K562 (cell line): ENCODE results near the gene STAMBPL1. TPM values are rescaled to one million over a fixed set of nuclear protein-coding genes. Genes with fewer than 3 reads are reported as not detected.

ENCODE experiments used
- ATAC-seq: fragments of 200-7000 bp; cut with Tn5 transposase; 3 replicates; pipeline ENCODE4 v1.9.1; 2020; ENCODE audit warnings: moderate library complexity
- BruUV-seq: library from RNA; stranded (reverse); fragments of 400-500 nt; replicated peaks from 2 replicates; lab custom pipeline; 2021; lab: Mats Ljungman, UMichigan
- CTCF ChIA-PET: fragments of 300-600 bp; formaldehyde crosslinking; extraction: SDS; loops from one replicate; lab custom pipeline; 2021; ENCODE audit warnings: low intra/inter-chr PET ratio; lab: Yijun Ruan, JAX
- POLR2A ChIA-PET: fragments of 300-600, 350-650 bp; sonication (Branson Sonifier 250); formaldehyde crosslinking; extraction: SDS; loops from one replicate; lab custom pipeline; 2021; ENCODE audit warnings: antibody characterized with exemption, inconsistent platforms; lab: Yijun Ruan, JAX
- DNase-seq, 4 experiments: peaks; one replicate each; pipeline versions ENCODE4 v3.0.0 to v3.0.0-alpha.2; 2011 to 2018; ENCODE audit warnings: low spot score in 3 of 4, mixed read lengths in 3 of 4; ENCODE audit errors: extremely low read depth in 1 of 4
- FAIRE-seq: peaks from 2 replicates; lab custom pipeline; 2011; peaks lifted over from hg19 to GRCh38; lab: Jason Lieb, UNC
- H2AFZ ChIP-seq: 2 replicates; pipeline ENCODE4 v1.6.0; 2011; ENCODE audit warnings: low read depth, low read length, control low read depth, inconsistent platforms
- H3K27ac ChIP-seq: fragments of 200-600 bp; 3 replicates; pipeline ENCODE4 v1.8.0; 2011; ENCODE audit warnings: low read depth, mild to moderate bottlenecking, control low read depth, inconsistent platforms, low read length, moderate library complexity, mixed read lengths; ENCODE audit errors: extremely low read depth
- H3K27me3 ChIP-seq, 2 experiments: fragments of 300-600 bp in 1 of 2; 2 replicates in 1 of 2; 3 replicates in 1 of 2; pipeline versions ENCODE4 v1.6.0 to v1.8.0; 2011; ENCODE audit warnings: inconsistent platforms in 2 of 2, low read length in 2 of 2, mild to moderate bottlenecking in 1 of 2, mixed read lengths in 1 of 2, moderate library complexity in 1 of 2; ENCODE audit not compliant: control insufficient read depth in 2 of 2, insufficient read depth in 2 of 2
- H3K36me3 ChIP-seq: fragments of 300-600 bp; 3 replicates; pipeline ENCODE4 v1.8.0; 2011; ENCODE audit warnings: mild to moderate bottlenecking, low read length, inconsistent platforms; ENCODE audit not compliant: control insufficient read depth, insufficient read depth
- H3K4me1 ChIP-seq, 2 experiments: fragments of 200-600 bp in 1 of 2; replicated peaks in 1 of 2; 2 replicates in 1 of 2; 3 replicates in 1 of 2; pipeline versions ENCODE4 v1.5.1 to v1.8.0; 2011; ENCODE audit warnings: inconsistent platforms in 2 of 2, low read length in 2 of 2, mild to moderate bottlenecking in 1 of 2, mixed read lengths in 1 of 2, moderate library complexity in 1 of 2; ENCODE audit not compliant: control insufficient read depth in 2 of 2, insufficient read depth in 2 of 2
- H3K4me2 ChIP-seq: 2 replicates; pipeline ENCODE4 v1.6.1; 2011; ENCODE audit warnings: low read length, control low read depth, inconsistent platforms, mixed read lengths; ENCODE audit not compliant: insufficient read depth
- H3K4me3 ChIP-seq: fragments of 200-600 bp; sonication (generic), shearing (Covaris generic); 2 replicates; pipeline ENCODE4 v1.5.1; 2016; ENCODE audit warnings: control low read depth, inconsistent platforms
- H3K79me2 ChIP-seq: fragments of 200-600 bp; 3 replicates; pipeline ENCODE4 v1.8.0; 2011; ENCODE audit warnings: low read length, inconsistent platforms; ENCODE audit not compliant: control insufficient read depth, insufficient read depth
- H3K9ac ChIP-seq, 2 experiments: 2 replicates each; pipeline versions ENCODE4 v1.6.0 to v1.6.1; 2011; ENCODE audit warnings: low read depth in 2 of 2, low read length in 2 of 2, control low read depth in 1 of 2, inconsistent platforms in 1 of 2, mild to moderate bottlenecking in 1 of 2, mixed read lengths in 1 of 2; ENCODE audit not compliant: insufficient read depth in 1 of 2
- H3K9me1 ChIP-seq: one replicate; pipeline ENCODE4 v1.6.0; 2011; ENCODE audit warnings: inconsistent platforms, mild to moderate bottlenecking, low read length, moderate library complexity; ENCODE audit not compliant: control insufficient read depth, insufficient read depth
- H3K9me3 ChIP-seq: replicated peaks from 2 replicates; pipeline ENCODE4 v1.5.1; 2011; ENCODE audit warnings: low read depth, low read length, inconsistent platforms; ENCODE audit not compliant: control insufficient read depth, insufficient read depth
- H4K20me1 ChIP-seq: replicated peaks from 2 replicates; pipeline ENCODE4 v1.6.1; 2011; ENCODE audit warnings: low read length, inconsistent platforms, mixed read lengths; ENCODE audit not compliant: control insufficient read depth, insufficient read depth
- NFRKB ChIP-seq: fragments of 450-650 bp; IDR thresholded peaks from 2 replicates; pipeline ENCODE4 v1.6.1; 2016; ENCODE audit warnings: low read depth
- NUFIP1 ChIP-seq: fragments of 450-650 bp; IDR thresholded peaks from 2 replicates; pipeline ENCODE4 v1.6.1; 2018; ENCODE audit not compliant: partially characterized antibody
- POLR2G ChIP-seq: fragments of 200-400 bp; formaldehyde crosslinking; IDR thresholded peaks from 2 replicates; pipeline ENCODE4 v1.6.1; 2017; ENCODE audit warnings: low read depth, mild to moderate bottlenecking, antibody characterized with exemption, low read length, moderate library complexity
- TBL1XR1 ChIP-seq, 2 experiments: IDR thresholded peaks; 2 replicates each; pipeline ENCODE4 v1.6.1; 2012; ENCODE audit warnings: improper control_type of control experiment in 2 of 2, low read length in 2 of 2, mild to moderate bottlenecking in 1 of 2
- THRAP3 ChIP-seq: fragments of 450-650 bp; IDR thresholded peaks from 2 replicates; pipeline ENCODE4 v1.6.1; 2016; ENCODE audit warnings: mild to moderate bottlenecking, inconsistent platforms, borderline replicate concordance
- TRIM25 ChIP-seq: fragments of 450-650 bp; IDR thresholded peaks from 2 replicates; pipeline ENCODE4 v1.7.0; 2016; ENCODE audit warnings: borderline replicate concordance
- UBTF ChIP-seq, 2 experiments: IDR thresholded peaks; 2 replicates each; pipeline ENCODE4 v1.6.1; 2012; ENCODE audit warnings: improper control_type of control experiment in 2 of 2, low read depth in 2 of 2, low read length in 2 of 2, borderline replicate concordance in 1 of 2
- ZFP1 ChIP-seq: fragments of 450-650 bp; formaldehyde crosslinking; IDR thresholded peaks from 2 replicates; pipeline ENCODE4 v1.4.0; 2020; ENCODE audit warnings: mild to moderate bottlenecking, mixed read lengths
- ZNF24 ChIP-seq: fragments of 450-650 bp; IDR thresholded peaks from 2 replicates; pipeline ENCODE4 v1.6.1; 2016
- WGBS: fragments of 100-300 bp; shearing (Covaris generic); methylation state at CpG from one replicate; pipeline ENCODE4 v1.1.6; 2016; ENCODE audit warnings: low coverage, mixed read lengths; ENCODE audit not compliant: insufficient coverage; ENCODE audit errors: missing lambda C conversion rate; 5-methylcytosine and 5-hydroxymethylcytosine counted together
- in situ Hi-C: fragments of 300-500 bp; cut with MboI; formaldehyde crosslinking; loops from 4 replicates; pipeline ENCODE4 v1.15.0; 2018; ENCODE audit warnings: inconsistent platforms, mixed read lengths
- intact Hi-C: fragments of 100-400 bp; cut with micrococcal nuclease; formaldehyde crosslinking; loops from 2 replicates; pipeline ENCODE4 v1.14.2; 2022
- polyA plus RNA-seq, 8 experiments: library from polyadenylated mRNA; depleted of rRNA in 4 of 8; stranded (reverse) in 5 of 8; unstranded in 3 of 8; fragments of >200 nt; fragmentation: Nextera tagmentation in 2 of 8; fragmentation: Illumina TruSeq in 1 of 8; extraction: Ambion mirVana in 2 of 8; extraction: Trizol in 1 of 8; gene quantifications; 2 replicates each; pipeline versions ENCODE4 v1.2.1 to v1.2.3, GENCODE V29; 2011 to 2014; ENCODE audit warnings: inconsistent platforms in 1 of 8, missing spikeins in 1 of 8
- total RNA-seq, 7 experiments: library from RNA; depleted of rRNA in 6 of 7; stranded (reverse); fragments of >200 nt in 6 of 7; fragmentation: Illumina TruSeq in 2 of 7; extraction: Trizol in 2 of 7; gene quantifications; 2 replicates each; pipeline versions ENCODE4 v1.2.1 to v1.2.3, GENCODE V29; 2011 to 2021; ENCODE audit warnings: low replicate concordance in 1 of 7
- TF ChIP-seq, protein P1 (sequence below): fragments of 450-650 bp; conservative IDR thresholded peaks from 2 replicates; pipeline ENCODE4 v1.6.1; 2016; ENCODE audit warnings: missing genetic modification characterization, low read depth, mild to moderate bottlenecking, missing compliant biosample characterization, moderate library complexity
- TF ChIP-seq, protein P2 (sequence below), 2 experiments: fragments of 450-650 bp in 1 of 2; IDR thresholded peaks; 2 replicates each; pipeline ENCODE4 v1.6.1; 2011 to 2017; ENCODE audit warnings: low read depth in 2 of 2, antibody characterized with exemption in 1 of 2, borderline replicate concordance in 1 of 2, low read length in 1 of 2, mild to moderate bottlenecking in 1 of 2, mixed read lengths in 1 of 2; ENCODE audit not compliant: control insufficient read depth in 1 of 2

Gene STAMBPL1
- total and polyA plus RNA-seq, 9 of the 15 experiments (the other 6 are each of a cell fraction or from before 2014, with no cell fraction given), result 0.09 TPM; not detected in 8

- TF ChIP-seq NFRKB, result no peak
These were observed 36.9 kb downstream of the STAMBPL1 start (continued) for GRCh38 chr10:88916986-88917385.

DNA sequence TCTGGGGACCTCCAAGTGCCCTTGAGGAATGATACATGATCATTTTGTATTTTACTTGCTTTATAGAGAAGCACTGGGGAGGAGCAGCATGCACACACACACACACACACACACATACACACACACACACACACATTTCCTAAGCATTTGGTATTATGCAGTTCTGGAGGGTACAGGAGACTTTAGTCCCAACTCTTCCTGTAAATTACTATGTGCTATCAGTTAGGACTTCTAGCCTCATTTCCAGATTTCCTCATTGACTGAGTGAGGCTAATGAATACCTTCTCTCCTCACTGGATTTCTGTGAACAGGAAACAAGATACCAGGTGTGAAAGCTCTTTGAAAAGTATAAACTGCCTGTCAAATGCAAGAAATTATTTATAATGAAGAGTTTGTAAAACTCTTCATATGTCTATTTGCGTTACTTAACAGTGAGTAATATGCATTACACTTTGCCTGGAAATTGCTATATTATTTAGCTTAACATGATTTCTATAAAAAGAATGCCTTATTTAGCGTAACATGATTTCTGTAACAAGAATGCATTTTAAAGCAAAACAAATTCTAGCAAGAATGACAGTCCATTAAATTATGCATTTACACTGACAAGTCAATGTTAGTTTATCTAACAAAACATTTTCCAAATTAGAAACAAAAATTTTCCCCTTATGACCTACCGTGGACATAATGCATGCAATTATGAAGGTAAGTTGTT lies 38.3 kb downstream of the STAMBPL1 start:
- H3K36me3 ChIP-seq, result no peaks in the 10 kb centered on the region
- H3K27ac ChIP-seq, result no peak overlapping the region
- H2AFZ ChIP-seq, result no peak overlapping the region
- no peak overlapping the region for H3K9ac ChIP-seq
- H3K4me2 ChIP-seq, result no peak overlapping the region
- H3K9me1 ChIP-seq, result no peaks in the 10 kb centered on the region
- POLR2A ChIA-PET, result no interaction called here
- in situ Hi-C loops (no loop called here), intact Hi-C loops (no loop called here)
- no peaks in the 10 kb centered on the region for H3K9me3 ChIP-seq
- H3K79me2 ChIP-seq, result no peaks in the 10 kb centered on the region
- no peaks in the 10 kb centered on the region for H3K27me3 ChIP-seq
- H4K20me1 ChIP-seq, result no peaks in the 10 kb centered on the region
- CTCF ChIA-PET, result no interaction called here
- no TSS peak for BruUV-seq
- no peak overlapping the region for H3K4me3 ChIP-seq
- WGBS, result 0% methylated on average over 3 of the region's 3 CpGs
- FAIRE-seq, result no peak
- DNase-seq, result no peak
- no peaks in the 10 kb centered on the region for H3K4me1 ChIP-seq
- no peak for ATAC-seq
- TF ChIP-seq NUFIP1 (no peak), POLR2G (no peak), THRAP3 (no peak), TRIM25 (no peak), TBL1XR1 (IDR thresholded peaks at IDR 0.05; ENCODE audit: low read length in 2 of 2) (no peak), ZNF24 (no peak), ZFP1 (CRISPR knock-in tag) (no peak), UBTF (IDR thresholded peaks at IDR 0.05; ENCODE audit: borderline replicate concordance in 1 of 2, low read depth in 2 of 2, low read length in 2 of 2) (no peak)
- TF ChIP-seq, protein P1, sequence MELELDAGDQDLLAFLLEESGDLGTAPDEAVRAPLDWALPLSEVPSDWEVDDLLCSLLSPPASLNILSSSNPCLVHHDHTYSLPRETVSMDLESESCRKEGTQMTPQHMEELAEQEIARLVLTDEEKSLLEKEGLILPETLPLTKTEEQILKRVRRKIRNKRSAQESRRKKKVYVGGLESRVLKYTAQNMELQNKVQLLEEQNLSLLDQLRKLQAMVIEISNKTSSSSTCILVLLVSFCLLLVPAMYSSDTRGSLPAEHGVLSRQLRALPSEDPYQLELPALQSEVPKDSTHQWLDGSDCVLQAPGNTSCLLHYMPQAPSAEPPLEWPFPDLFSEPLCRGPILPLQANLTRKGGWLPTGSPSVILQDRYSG (tag), result no peak
- TF ChIP-seq, protein P2, sequence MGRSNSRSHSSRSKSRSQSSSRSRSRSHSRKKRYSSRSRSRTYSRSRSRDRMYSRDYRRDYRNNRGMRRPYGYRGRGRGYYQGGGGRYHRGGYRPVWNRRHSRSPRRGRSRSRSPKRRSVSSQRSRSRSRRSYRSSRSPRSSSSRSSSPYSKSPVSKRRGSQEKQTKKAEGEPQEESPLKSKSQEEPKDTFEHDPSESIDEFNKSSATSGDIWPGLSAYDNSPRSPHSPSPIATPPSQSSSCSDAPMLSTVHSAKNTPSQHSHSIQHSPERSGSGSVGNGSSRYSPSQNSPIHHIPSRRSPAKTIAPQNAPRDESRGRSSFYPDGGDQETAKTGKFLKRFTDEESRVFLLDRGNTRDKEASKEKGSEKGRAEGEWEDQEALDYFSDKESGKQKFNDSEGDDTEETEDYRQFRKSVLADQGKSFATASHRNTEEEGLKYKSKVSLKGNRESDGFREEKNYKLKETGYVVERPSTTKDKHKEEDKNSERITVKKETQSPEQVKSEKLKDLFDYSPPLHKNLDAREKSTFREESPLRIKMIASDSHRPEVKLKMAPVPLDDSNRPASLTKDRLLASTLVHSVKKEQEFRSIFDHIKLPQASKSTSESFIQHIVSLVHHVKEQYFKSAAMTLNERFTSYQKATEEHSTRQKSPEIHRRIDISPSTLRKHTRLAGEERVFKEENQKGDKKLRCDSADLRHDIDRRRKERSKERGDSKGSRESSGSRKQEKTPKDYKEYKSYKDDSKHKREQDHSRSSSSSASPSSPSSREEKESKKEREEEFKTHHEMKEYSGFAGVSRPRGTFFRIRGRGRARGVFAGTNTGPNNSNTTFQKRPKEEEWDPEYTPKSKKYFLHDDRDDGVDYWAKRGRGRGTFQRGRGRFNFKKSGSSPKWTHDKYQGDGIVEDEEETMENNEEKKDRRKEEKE (IDR thresholded peaks at IDR 0.05; ENCODE audit: borderline replicate concordance in 1 of 2, control insufficient read depth in 1 of 2, low read depth in 2 of 2, low read length in 1 of 2), result no peak
